ENCODE results near the gene JMJD7. TPM values are rescaled to one million over a fixed set of nuclear protein-coding genes. Genes with fewer than 3 reads are reported as not detected.

Gene JMJD7
- total RNA-seq, 3 donors from 2014 or later = 7.8 to 20.8 (median 8.8) TPM

GRCh38 chr15:41782371-41783282, 45.3 kb upstream of the JMJD7 start:
- no peaks in the 10 kb centered on the region for H3K27me3 ChIP-seq
- TF ChIP-seq POLR2A (IDR thresholded peaks at IDR 0.05) (no peak), POLR2AphosphoS5 (IDR thresholded peaks at IDR 0.05) (no peak)
- TF ChIP-seq, protein P1, sequence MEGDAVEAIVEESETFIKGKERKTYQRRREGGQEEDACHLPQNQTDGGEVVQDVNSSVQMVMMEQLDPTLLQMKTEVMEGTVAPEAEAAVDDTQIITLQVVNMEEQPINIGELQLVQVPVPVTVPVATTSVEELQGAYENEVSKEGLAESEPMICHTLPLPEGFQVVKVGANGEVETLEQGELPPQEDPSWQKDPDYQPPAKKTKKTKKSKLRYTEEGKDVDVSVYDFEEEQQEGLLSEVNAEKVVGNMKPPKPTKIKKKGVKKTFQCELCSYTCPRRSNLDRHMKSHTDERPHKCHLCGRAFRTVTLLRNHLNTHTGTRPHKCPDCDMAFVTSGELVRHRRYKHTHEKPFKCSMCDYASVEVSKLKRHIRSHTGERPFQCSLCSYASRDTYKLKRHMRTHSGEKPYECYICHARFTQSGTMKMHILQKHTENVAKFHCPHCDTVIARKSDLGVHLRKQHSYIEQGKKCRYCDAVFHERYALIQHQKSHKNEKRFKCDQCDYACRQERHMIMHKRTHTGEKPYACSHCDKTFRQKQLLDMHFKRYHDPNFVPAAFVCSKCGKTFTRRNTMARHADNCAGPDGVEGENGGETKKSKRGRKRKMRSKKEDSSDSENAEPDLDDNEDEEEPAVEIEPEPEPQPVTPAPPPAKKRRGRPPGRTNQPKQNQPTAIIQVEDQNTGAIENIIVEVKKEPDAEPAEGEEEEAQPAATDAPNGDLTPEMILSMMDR (IDR thresholded peaks at IDR 0.05) = no peak
- no peaks in the 10 kb centered on the region for H3K36me3 ChIP-seq
- no peaks in the 10 kb centered on the region for H3K9me3 ChIP-seq
- peaks cover 0 to 4% of the 10 kb centered on the region in 2 donors for H3K4me1 ChIP-seq
- H3K27ac ChIP-seq = no peak overlapping the region
- H3K4me3 ChIP-seq = no peak overlapping the region
- intact Hi-C loops (cut with DNase I; ENCODE audit: low total_unique reads) = no loop called here
- DNase-seq (ENCODE audit: low spot score in 2 of 2) = no peak

GRCh38 chr15:41783296-41783695, 44.6 kb upstream of the JMJD7 start:
- no peaks in the 10 kb centered on the region for H3K9me3 ChIP-seq
- no peak overlapping the region for H3K4me3 ChIP-seq
- no peaks in the 10 kb centered on the region for H3K27me3 ChIP-seq
- intact Hi-C loops (cut with DNase I; ENCODE audit: low total_unique reads) = no loop called here
- H3K4me1 ChIP-seq = peaks cover 0 to 4% of the 10 kb centered on the region in 2 donors
- no peaks in the 10 kb centered on the region for H3K36me3 ChIP-seq
- TF ChIP-seq, protein P1 (IDR thresholded peaks at IDR 0.05) = no peak
- no peak for DNase-seq (ENCODE audit: low spot score in 2 of 2)
- no peak overlapping the region for H3K27ac ChIP-seq

GRCh38 chr15:41788262-41788661, 39.6 kb upstream of the JMJD7 start:
- no peak overlapping the region for H3K4me3 ChIP-seq
- DNase-seq (ENCODE audit: low spot score in 2 of 2) = no peak
- TF ChIP-seq, protein P1 (IDR thresholded peaks at IDR 0.05) = no peak
- TF ChIP-seq POLR2A (IDR thresholded peaks at IDR 0.05) (no peak), POLR2AphosphoS5 (IDR thresholded peaks at IDR 0.05) (no peak)
- H3K36me3 ChIP-seq = no peaks in the 10 kb centered on the region
- H3K4me1 ChIP-seq = peaks cover 5 to 10% of the 10 kb centered on the region in 2 donors
- intact Hi-C loops (cut with DNase I; ENCODE audit: low total_unique reads) = no loop called here
- H3K27me3 ChIP-seq = no peaks in the 10 kb centered on the region
- H3K27ac ChIP-seq = peak overlapping the region in 1 of 2 donors; percentile 82
- no peaks in the 10 kb centered on the region for H3K9me3 ChIP-seq

DNA sequence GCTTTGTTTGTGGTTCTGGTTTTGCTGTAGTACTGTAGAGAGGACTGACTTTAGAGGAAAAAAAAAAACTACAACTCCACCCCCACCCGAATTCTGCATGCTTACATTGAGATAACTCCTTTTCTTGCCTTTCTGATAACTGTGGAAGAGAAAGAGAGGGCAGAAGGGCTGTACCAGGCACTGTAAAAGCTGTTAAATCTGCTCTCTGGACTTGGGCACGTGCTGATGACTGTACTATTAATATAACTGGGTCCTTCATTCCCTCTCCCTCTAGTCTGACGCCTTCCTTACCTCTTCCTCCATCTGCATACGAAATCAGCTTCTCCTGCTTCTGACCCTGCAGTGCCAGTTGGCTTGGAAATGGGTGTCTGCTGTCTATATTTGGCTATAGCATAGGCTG, 38.7 kb upstream of the JMJD7 start:
- intact Hi-C loops (cut with DNase I; ENCODE audit: low total_unique reads) = no loop called here
- peaks cover 5 to 10% of the 10 kb centered on the region in 2 donors for H3K4me1 ChIP-seq
- H3K27ac ChIP-seq = peak overlapping the region; percentile 82 to 90

DNA sequence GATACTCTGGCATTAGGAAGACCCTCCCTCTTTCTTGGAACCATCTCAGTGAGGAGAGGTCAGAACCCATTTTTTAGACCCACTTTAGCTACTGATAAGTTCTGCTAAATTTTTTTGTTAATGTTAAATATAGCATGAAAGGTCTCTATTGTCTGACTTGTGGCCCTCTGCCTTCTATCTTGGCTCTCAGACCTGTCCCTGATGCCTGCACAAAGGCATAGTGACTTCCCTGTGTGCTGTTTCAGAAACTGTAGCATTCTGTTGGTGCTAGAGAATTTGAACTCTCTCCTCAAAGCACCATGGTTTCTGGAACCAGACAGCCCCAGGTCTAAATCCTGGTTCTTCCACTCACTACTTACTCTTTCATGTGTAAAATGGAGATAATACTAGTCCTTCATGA, 38.2 kb upstream of the JMJD7 start:
- Histone ChIP-seq H3K9me3 (no peaks in the 10 kb centered on the region), H3K36me3 (no peaks in the 10 kb centered on the region), H3K27me3 (no peaks in the 10 kb centered on the region), H3K4me3 (no peak overlapping the region), H3K27ac (peak overlapping the region; percentile 82 to 90), H3K4me1 (peaks cover 7 to 10% of the 10 kb centered on the region in 2 donors)
- intact Hi-C loops (cut with DNase I; ENCODE audit: low total_unique reads) = no loop called here
- no peak for TF ChIP-seq POLR2A (IDR thresholded peaks at IDR 0.05)
- no peak for TF ChIP-seq POLR2AphosphoS5 (IDR thresholded peaks at IDR 0.05)
- TF ChIP-seq, protein P1 (IDR thresholded peaks at IDR 0.05) = no peak
- DNase-seq (ENCODE audit: low spot score in 2 of 2) = no peak

More for the DNA sequence above, 38.7 kb upstream of the JMJD7 start:
- DNase-seq (ENCODE audit: low spot score in 2 of 2) = no peak
- no peaks in the 10 kb centered on the region for H3K27me3 ChIP-seq
- TF ChIP-seq, protein P1 (IDR thresholded peaks at IDR 0.05) = no peak
- TF ChIP-seq POLR2A (IDR thresholded peaks at IDR 0.05) (no peak), POLR2AphosphoS5 (IDR thresholded peaks at IDR 0.05) (no peak)
- no peak overlapping the region for H3K4me3 ChIP-seq
- no peaks in the 10 kb centered on the region for H3K36me3 ChIP-seq
- H3K9me3 ChIP-seq = no peaks in the 10 kb centered on the region

Data from breast epithelium (tissue), 4 donors.